Measurements from ENCODE around the gene RPAP3. TPM values are rescaled to one million over a fixed set of nuclear protein-coding genes. Genes with fewer than 3 reads are reported as not detected.

RPAP3 gene
- total and polyA plus RNA-seq, 2 of the 4 experiments (the other 2 are of a cell fraction), result 10.6 to 13.4 TPM

DNA sequence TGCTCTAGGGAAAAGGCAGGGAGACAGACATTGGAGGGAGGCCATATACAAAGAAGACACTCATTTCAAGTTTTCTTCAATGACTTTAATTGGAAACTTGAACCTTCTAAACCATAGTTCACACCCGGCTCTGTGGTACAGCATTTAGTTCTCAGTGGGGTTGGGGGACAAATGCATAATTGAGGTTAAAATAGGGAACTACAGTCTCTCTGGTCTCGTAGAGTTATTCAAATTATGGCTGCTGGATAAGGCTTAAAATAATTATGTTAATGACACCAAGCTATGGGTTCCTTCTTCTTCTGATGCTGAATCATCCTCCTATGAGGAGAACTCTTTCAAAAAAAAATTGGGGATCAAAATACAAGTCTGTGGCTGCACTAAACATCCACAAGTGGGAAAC is 3.8 kb upstream of the RPAP3 start:
- ATAC-seq (ENCODE audit: low read depth) (no peak), DNase-seq (no peak)
- WGBS, 2 experiments (ENCODE audit: extremely low coverage in 2 of 2, insufficient read length in 1 of 2), result no CpG with 5 or more reads among the region's 2 CpGs
- Histone ChIP-seq H3K4me1 (ENCODE audit: control insufficient read depth, insufficient read depth, low read length) (no peaks in the 10 kb centered on the region; the same call in 1 of the 2 replicates), H2BK15ac (ENCODE audit: low read depth, low read length) (no peak overlapping the region), H4K91ac (ENCODE audit: insufficient read depth, low read depth, low read length) (no peak overlapping the region), H3K36me3 (ENCODE audit: control insufficient read depth, insufficient read depth, low read length) (no peaks in the 10 kb centered on the region), H3K4me3 (ENCODE audit: insufficient read depth, low read depth, low read length) (no peak overlapping the region), H2AFZ (replicated peaks; ENCODE audit: low read length, poor library complexity) (no peak overlapping the region), H3K27ac (ENCODE audit: insufficient read depth, low read length) (no peak overlapping the region), H2BK120ac (ENCODE audit: low read depth, low read length) (no peak overlapping the region), H3K56ac (ENCODE audit: extremely low read depth, insufficient read depth, low read length) (no peak overlapping the region), H3K18ac (ENCODE audit: low read depth, low read length) (no peak overlapping the region), H2AK9ac (replicated peaks; ENCODE audit: low read depth, low read length, poor library complexity) (no peak overlapping the region), H3K23ac (ENCODE audit: low read depth, low read length) (no peak overlapping the region), H3K79me1 (ENCODE audit: low read depth in 1 of 2, low read length in 2 of 2) (peaks cover 11 to 18% of the 10 kb centered on the region in 2 experiments; a peak in 3 of 4 replicates), H4K8ac (ENCODE audit: low read depth in 2 of 2, low read length in 2 of 2) (no peak overlapping the region), H4K5ac (ENCODE audit: low read depth, low read length) (no peak overlapping the region), H3K14ac (replicated peaks; ENCODE audit: low read depth, low read length) (no peak overlapping the region), H2BK20ac (ENCODE audit: low read depth, low read length) (no peak overlapping the region), H3K9ac (ENCODE audit: low read depth, low read length) (no peak overlapping the region), H2AK5ac (ENCODE audit: low read depth, low read length) (no peak overlapping the region), H4K20me1 (ENCODE audit: insufficient read depth, low read length) (no peaks in the 10 kb centered on the region), H3K4me2 (ENCODE audit: low read depth, low read length) (no peak overlapping the region), H3K9me1 (ENCODE audit: insufficient read depth, low read length) (peaks cover 5% of the 10 kb centered on the region; the same call in 1 of the 2 replicates), H3K4ac (ENCODE audit: low read depth, low read length) (no peak overlapping the region), H3K27me3 (ENCODE audit: control insufficient read depth, insufficient read depth, low read length) (no peaks in the 10 kb centered on the region), H3K9me3 (ENCODE audit: control insufficient read depth, insufficient read depth, low read length) (no peaks in the 10 kb centered on the region), H2BK5ac (ENCODE audit: low read depth, low read length, poor library complexity, severe bottlenecking) (no peak overlapping the region)
- TF ChIP-seq, protein P1, sequence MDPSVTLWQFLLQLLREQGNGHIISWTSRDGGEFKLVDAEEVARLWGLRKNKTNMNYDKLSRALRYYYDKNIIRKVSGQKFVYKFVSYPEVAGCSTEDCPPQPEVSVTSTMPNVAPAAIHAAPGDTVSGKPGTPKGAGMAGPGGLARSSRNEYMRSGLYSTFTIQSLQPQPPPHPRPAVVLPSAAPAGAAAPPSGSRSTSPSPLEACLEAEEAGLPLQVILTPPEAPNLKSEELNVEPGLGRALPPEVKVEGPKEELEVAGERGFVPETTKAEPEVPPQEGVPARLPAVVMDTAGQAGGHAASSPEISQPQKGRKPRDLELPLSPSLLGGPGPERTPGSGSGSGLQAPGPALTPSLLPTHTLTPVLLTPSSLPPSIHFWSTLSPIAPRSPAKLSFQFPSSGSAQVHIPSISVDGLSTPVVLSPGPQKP (IDR thresholded peaks at IDR 0.05; ENCODE audit: borderline replicate concordance, low read depth, low read length), result no peak
- TF ChIP-seq RCOR1 (IDR thresholded peaks at IDR 0.05; ENCODE audit: insufficient replicate concordance, low read length) (no peak), SMC3 (IDR thresholded peaks at IDR 0.05; ENCODE audit: low read depth, low read length) (no peak), POLR2A (IDR thresholded peaks at IDR 0.05; ENCODE audit: low read depth, low read length) (no peak), RAD21 (IDR thresholded peaks at IDR 0.05; ENCODE audit: low read length) (no peak), MAZ (IDR thresholded peaks at IDR 0.05; ENCODE audit: borderline replicate concordance, low read depth, low read length) (no peak), FOS (IDR thresholded peaks at IDR 0.05; ENCODE audit: low read depth, low read length) (no peak), CHD1 (IDR thresholded peaks at IDR 0.05; ENCODE audit: low read depth, low read length) (no peak), RFX5 (IDR thresholded peaks at IDR 0.05; ENCODE audit: low read depth, low read length) (no peak), MXI1 (IDR thresholded peaks at IDR 0.05; ENCODE audit: borderline replicate concordance, low read depth, low read length) (no peak), CEBPB (IDR thresholded peaks at IDR 0.05; ENCODE audit: low read depth, low read length) (no peak), NFE2L2 (IDR thresholded peaks at IDR 0.05; ENCODE audit: low read depth, low read length) (no peak)
- TF ChIP-seq, protein P2, sequence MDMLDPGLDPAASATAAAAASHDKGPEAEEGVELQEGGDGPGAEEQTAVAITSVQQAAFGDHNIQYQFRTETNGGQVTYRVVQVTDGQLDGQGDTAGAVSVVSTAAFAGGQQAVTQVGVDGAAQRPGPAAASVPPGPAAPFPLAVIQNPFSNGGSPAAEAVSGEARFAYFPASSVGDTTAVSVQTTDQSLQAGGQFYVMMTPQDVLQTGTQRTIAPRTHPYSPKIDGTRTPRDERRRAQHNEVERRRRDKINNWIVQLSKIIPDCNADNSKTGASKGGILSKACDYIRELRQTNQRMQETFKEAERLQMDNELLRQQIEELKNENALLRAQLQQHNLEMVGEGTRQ (IDR thresholded peaks at IDR 0.05; ENCODE audit: low read depth, low read length), result no peak
- CTCF ChIA-PET, result interaction anchor here (0.6 kb wide), 1 partner anchor 11 kb away, joined by 5 read pairs; no protein-coding TSS in a partner anchor
- no TSS peak for BruUV-seq (replicated peaks)
- dilution Hi-C loops (cut with HindIII; ENCODE audit: low sequenced_read_pairs, unreplicated experiment), result no loop called here
- POLR2A ChIA-PET (ENCODE audit: unreplicated experiment), result no interaction called here
- intact Hi-C loops (cut with micrococcal nuclease), result loop anchor here (10.0 kb wide), 1 partner anchor 455 kb away; no protein-coding TSS in a partner anchor
- in situ Hi-C loops (cut with MboI; ENCODE audit: low sequenced_read_pairs), result loop anchor here (5.0 kb wide), 2 partner anchors 68 to 128 kb away; no protein-coding TSS in a partner anchor
